ENCODE results near the gene KRTAP9-6. TPM values are rescaled to one million over a fixed set of nuclear protein-coding genes. Genes with fewer than 3 reads are reported as not detected.

The KRTAP9-6 gene
- total RNA-seq (2014; rRNA removed) (not detected in 2 replicates), Bru-seq, nascent RNA (not detected), BruChase-seq, experiment 1, labeled RNA remaining after a 6-hour chase (not detected), BruChase-seq, experiment 2, labeled RNA remaining after a 2-hour chase (not detected)
- long read RNA-seq: 0 reads

GRCh38 chr17:41265078-41265477 lies at the start of gene KRTAP9-6:
TSS of gene KRTAP9-6 (plus strand) at chr17:41265378. CDS start at chr17:41265378, 0 bp downstream.
- H2AFZ ChIP-seq (ENCODE audit: low read length): no peak within 1 kb of the TSS
- no peaks in the 10 kb centered on the region for H3K79me2 ChIP-seq (ENCODE audit: low read length)
- H3K9ac ChIP-seq (ENCODE audit: low read length): no peak within 1 kb of the TSS
- ChIA-PET CTCF (no interaction called here), POLR2A (ENCODE audit: unreplicated experiment) (no interaction called here)
- no peaks in the 10 kb centered on the region for H4K20me1 ChIP-seq (ENCODE audit: low read length)
- H3K36me3 ChIP-seq (ENCODE audit: low read depth, low read length): no peaks in the 10 kb centered on the region
- ATAC-seq: no peak
- DNase-seq: no peak
- no TSS peak for BruUV-seq (replicated peaks)
- no peak within 1 kb of the TSS for H3K27ac ChIP-seq (ENCODE audit: low read length)
- no peaks in the 10 kb centered on the region for H3K9me3 ChIP-seq (ENCODE audit: low read length)
- no peak within 1 kb of the TSS for H3K4me2 ChIP-seq (ENCODE audit: low read length)
- H3K4me1 ChIP-seq (ENCODE audit: insufficient read depth, low read length): no peaks in the 10 kb centered on the region
- H3K4me3 ChIP-seq (ENCODE audit: low read length): no peak within 1 kb of the TSS
- intact Hi-C loops (cut with micrococcal nuclease): no loop called here
- no peaks in the 10 kb centered on the region for H3F3A ChIP-seq (ENCODE audit: low read length, unreplicated experiment)
- no peaks in the 10 kb centered on the region for H3K9me2 ChIP-seq (replicated peaks; ENCODE audit: low read length)
- TF ChIP-seq EZH2 (IDR thresholded peaks at IDR 0.05; ENCODE audit: low read length, unreplicated experiment) (no peak), EZH2phosphoT487 (IDR thresholded peaks at IDR 0.05; ENCODE audit: borderline replicate concordance, low read length) (no peak)
- no peaks in the 10 kb centered on the region for H3K27me3 ChIP-seq (ENCODE audit: low read length)

GRCh38 chr17:41215681-41216080 lies 49.5 kb upstream of the KRTAP9-6 start:
- Histone ChIP-seq H3K4me3 (ENCODE audit: low read length) (no peak overlapping the region), H3K4me1 (ENCODE audit: insufficient read depth, low read length) (peaks cover 15% of the 10 kb centered on the region), H3K4me2 (ENCODE audit: low read length) (no peak overlapping the region), H2AFZ (ENCODE audit: low read length) (no peak overlapping the region), H3K9ac (ENCODE audit: low read length) (no peak overlapping the region), H3K36me3 (ENCODE audit: low read depth, low read length) (no peaks in the 10 kb centered on the region), H3K27ac (ENCODE audit: low read length) (no peak overlapping the region), H3K79me2 (ENCODE audit: low read length) (no peaks in the 10 kb centered on the region), H3K9me3 (ENCODE audit: low read length) (no peaks in the 10 kb centered on the region), H4K20me1 (ENCODE audit: low read length) (no peaks in the 10 kb centered on the region), H3K9me2 (replicated peaks; ENCODE audit: low read length) (no peaks in the 10 kb centered on the region), H3K27me3 (ENCODE audit: low read length) (no peaks in the 10 kb centered on the region), H3F3A (ENCODE audit: low read length, unreplicated experiment) (no peaks in the 10 kb centered on the region)
- POLR2A ChIA-PET (ENCODE audit: unreplicated experiment): no interaction called here
- intact Hi-C loops (cut with micrococcal nuclease): loop anchor here (10.0 kb wide), 2 partner anchors 151 to 301 kb away; partner anchors contain the start of genes KRTAP2-3 and KRTAP2-4
- no peak for ATAC-seq
- TF ChIP-seq EZH2 (IDR thresholded peaks at IDR 0.05; ENCODE audit: low read length, unreplicated experiment): no peak
- TF ChIP-seq CTCF (conservative IDR thresholded peaks at IDR 0.05; ENCODE audit: low read depth, low read length): no peak
- TF ChIP-seq EZH2phosphoT487 (IDR thresholded peaks at IDR 0.05; ENCODE audit: borderline replicate concordance, low read length): no peak
- CTCF ChIA-PET: no interaction called here
- DNase-seq: no peak
- no TSS peak for BruUV-seq (replicated peaks)

- H3K9me2 ChIP-seq (replicated peaks; ENCODE audit: low read length): no peaks in the 10 kb centered on the region
- ATAC-seq (no peak), DNase-seq (peak; percentile 2)
- no peak overlapping the region for H3K9ac ChIP-seq (ENCODE audit: low read length)
- H3K27ac ChIP-seq (ENCODE audit: low read length): no peak overlapping the region
- H3K9me3 ChIP-seq (ENCODE audit: low read length): no peaks in the 10 kb centered on the region
- ChIA-PET POLR2A (ENCODE audit: unreplicated experiment) (no interaction called here), CTCF (no interaction called here)
- peaks cover 7% of the 10 kb centered on the region; the same call in 1 of the 2 replicates for H3K4me1 ChIP-seq (ENCODE audit: insufficient read depth, low read length)
- H3K36me3 ChIP-seq (ENCODE audit: low read depth, low read length): no peaks in the 10 kb centered on the region
- TF ChIP-seq EZH2 (IDR thresholded peaks at IDR 0.05; ENCODE audit: low read length, unreplicated experiment) (no peak), EZH2phosphoT487 (IDR thresholded peaks at IDR 0.05; ENCODE audit: borderline replicate concordance, low read length) (no peak), CTCF (conservative IDR thresholded peaks at IDR 0.05; ENCODE audit: low read depth, low read length) (no peak)
- no peaks in the 10 kb centered on the region for H3K27me3 ChIP-seq (ENCODE audit: low read length)
- no TSS peak for BruUV-seq (replicated peaks)
- H3K4me2 ChIP-seq (ENCODE audit: low read length): no peak overlapping the region
- H3K79me2 ChIP-seq (ENCODE audit: low read length): no peaks in the 10 kb centered on the region
- no peaks in the 10 kb centered on the region for H3F3A ChIP-seq (ENCODE audit: low read length, unreplicated experiment)
- H3K4me3 ChIP-seq (ENCODE audit: low read length): no peak overlapping the region
- no peak overlapping the region for H2AFZ ChIP-seq (ENCODE audit: low read length)
- intact Hi-C loops (cut with micrococcal nuclease): no loop called here
- H4K20me1 ChIP-seq (ENCODE audit: low read length): no peaks in the 10 kb centered on the region
Observed at GRCh38 chr17:41223821-41224220, 41.4 kb upstream of the KRTAP9-6 start.
